ENCODE measurements around the gene TCAP.

Gene TCAP

GRCh38 chr17:39667262-39667944 is 2.3 kb downstream of the TCAP start:
- DNase-seq (ENCODE audit: low spot score), result no peak

GRCh38 chr17:39667945-39668924 is 3.1 kb downstream of the TCAP start, which contains the start of gene PNMT:
TSS of gene PNMT (plus strand) at chr17:39668453. CDS start at chr17:39668476, 23 bp downstream.
- DNase-seq (ENCODE audit: low spot score), result no peak

GRCh38 chr17:39669897-39670735 is 5.0 kb downstream of the TCAP start:
- DNase-seq (ENCODE audit: low spot score), result no peak

GRCh38 chr17:39670746-39671145 is 5.6 kb downstream of the TCAP start:
- DNase-seq (ENCODE audit: low spot score), result no peak

GRCh38 chr17:39671651-39672521 is 6.7 kb downstream of the TCAP start:
- DNase-seq (ENCODE audit: low spot score), result no peak

- no peak for DNase-seq (ENCODE audit: low spot score)
These were observed 7.6 kb downstream of the TCAP start for GRCh38 chr17:39672522-39673334.

- no peak for DNase-seq (ENCODE audit: low spot score)
These were observed 8.4 kb downstream of the TCAP start for GRCh38 chr17:39673335-39674081.

GRCh38 chr17:39674179-39674578 is 9.0 kb downstream of the TCAP start:
- no peak for DNase-seq (ENCODE audit: low spot score)

GRCh38 chr17:39674702-39675389 is 9.7 kb downstream of the TCAP start:
- DNase-seq (ENCODE audit: low spot score), result no peak

GRCh38 chr17:39675390-39676082 is 10.4 kb downstream of the TCAP start:
- no peak for DNase-seq (ENCODE audit: low spot score)

GRCh38 chr17:39676198-39676819 is 11.2 kb downstream of the TCAP start:
- no peak for DNase-seq (ENCODE audit: low spot score)

GRCh38 chr17:39677072-39677471 is 11.9 kb downstream of the TCAP start:
- DNase-seq (ENCODE audit: low spot score), result no peak

GRCh38 chr17:39677542-39678339 is 12.6 kb downstream of the TCAP start:
- no peak for DNase-seq (ENCODE audit: low spot score)

GRCh38 chr17:39678340-39679116 is 13.4 kb downstream of the TCAP start:
- no peak for DNase-seq (ENCODE audit: low spot score)

- no peak for DNase-seq (ENCODE audit: low spot score)
These were observed 14.5 kb downstream of the TCAP start for GRCh38 chr17:39679521-39680192.

Data from putamen (tissue), 1 donor.